Measurements from ENCODE around the gene NR6A1. TPM values are rescaled to one million over a fixed set of nuclear protein-coding genes. Genes with fewer than 3 reads are reported as not detected.

Gene NR6A1
- total and polyA plus RNA-seq, 2 of the 13 experiments (the other 11 are each of a cell fraction or from before 2014, with no cell fraction given) = 28.1 to 31.5 TPM

GRCh38 chr9:124790801-124791505 is 19.8 kb upstream of the NR6A1 start:
- no TSS peak for BruUV-seq (replicated peaks)
- no peak for TF ChIP-seq PHF8 (CRISPR knock-in tag; IDR thresholded peaks at IDR 0.05)
- TF ChIP-seq JUNB (CRISPR knock-in tag; IDR thresholded peaks at IDR 0.05; ENCODE audit: borderline replicate concordance) = no peak
- TF ChIP-seq TMF1 (CRISPR knock-in tag; IDR thresholded peaks at IDR 0.05; ENCODE audit: low read depth) = no peak
- TF ChIP-seq, protein P1, sequence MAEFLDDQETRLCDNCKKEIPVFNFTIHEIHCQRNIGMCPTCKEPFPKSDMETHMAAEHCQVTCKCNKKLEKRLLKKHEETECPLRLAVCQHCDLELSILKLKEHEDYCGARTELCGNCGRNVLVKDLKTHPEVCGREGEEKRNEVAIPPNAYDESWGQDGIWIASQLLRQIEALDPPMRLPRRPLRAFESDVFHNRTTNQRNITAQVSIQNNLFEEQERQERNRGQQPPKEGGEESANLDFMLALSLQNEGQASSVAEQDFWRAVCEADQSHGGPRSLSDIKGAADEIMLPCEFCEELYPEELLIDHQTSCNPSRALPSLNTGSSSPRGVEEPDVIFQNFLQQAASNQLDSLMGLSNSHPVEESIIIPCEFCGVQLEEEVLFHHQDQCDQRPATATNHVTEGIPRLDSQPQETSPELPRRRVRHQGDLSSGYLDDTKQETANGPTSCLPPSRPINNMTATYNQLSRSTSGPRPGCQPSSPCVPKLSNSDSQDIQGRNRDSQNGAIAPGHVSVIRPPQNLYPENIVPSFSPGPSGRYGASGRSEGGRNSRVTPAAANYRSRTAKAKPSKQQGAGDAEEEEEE (CRISPR knock-in tag; IDR thresholded peaks at IDR 0.05; ENCODE audit: borderline replicate concordance) = no peak
- no peak for TF ChIP-seq FOXO1 (CRISPR knock-in tag; IDR thresholded peaks at IDR 0.05)
- no peak for TF ChIP-seq GLI4 (CRISPR knock-in tag; IDR thresholded peaks at IDR 0.05; ENCODE audit: borderline replicate concordance)
- TF ChIP-seq ZEB1 (IDR thresholded peaks at IDR 0.05; ENCODE audit: insufficient replicate concordance, low read depth) = no peak
- TF ChIP-seq ZBTB25 (CRISPR knock-in tag; IDR thresholded peaks at IDR 0.05) = no peak
- TF ChIP-seq TARDBP (CRISPR knock-in tag; IDR thresholded peaks at IDR 0.05) = no peak
- no peak for TF ChIP-seq ATF1 (CRISPR knock-in tag; IDR thresholded peaks at IDR 0.05)
- TF ChIP-seq DNMT1 (CRISPR knock-in tag; IDR thresholded peaks at IDR 0.05) = no peak
- Histone ChIP-seq H3K4me2 (ENCODE audit: low read depth, low read length) (no peak overlapping the region), H3K79me2 (ENCODE audit: insufficient read depth, low read length) (no peaks in the 10 kb centered on the region), H3K36me3 (replicated peaks in 1 of 2; ENCODE audit: control insufficient read depth in 1 of 2, insufficient read depth in 2 of 2, low read length in 2 of 2) (no peaks in the 10 kb centered on the region), H3K4me1 (ENCODE audit: insufficient read depth, low read length) (peaks cover 19% of the 10 kb centered on the region), H3K9me3 (ENCODE audit: low read length) (no peaks in the 10 kb centered on the region), H3K27ac (ENCODE audit: extremely low read length, insufficient read depth, low read length) (no peak overlapping the region), H3K27me3 (ENCODE audit: control insufficient read depth in 1 of 2, insufficient read depth in 2 of 2, low read length in 2 of 2) (peaks cover 0 to 12% of the 10 kb centered on the region in 2 experiments; a peak in 1 of 5 replicates), H3K9ac (ENCODE audit: insufficient read depth, low read depth, low read length) (no peak overlapping the region), H4K20me1 (ENCODE audit: insufficient read depth, low read length) (no peaks in the 10 kb centered on the region), H3K4me3 (replicated peaks in 1 of 3; ENCODE audit: insufficient read depth in 1 of 3, low read depth in 2 of 3, low read length in 3 of 3) (no peak overlapping the region), H2AFZ (ENCODE audit: low read length) (no peak overlapping the region)
- POLR2A ChIA-PET = no interaction called here
- CTCF ChIA-PET (ENCODE audit: low intra/inter-chr PET ratio, low total read pairs) = no interaction called here
- WGBS (ENCODE audit: low lambda C conversion rate) = 49% methylated on average over 5 of the region's 5 CpGs
- DNase-seq (ENCODE audit: low spot score) = no peak
- no peak for ATAC-seq
- no peak for FAIRE-seq
- in situ Hi-C loops (cut with HindIII; ENCODE audit: extremely low pct_ligation_motif_present, low pct_unique_long_range_greater_than_20kb) (loop anchor here (10.0 kb wide), 1 partner anchor 54 kb away; no protein-coding TSS in a partner anchor), intact Hi-C loops (cut with micrococcal nuclease; ENCODE audit: unreplicated experiment) (no loop called here)
